SIG-M5 treated with dmso at 0.1 percent for 504 hours (cell line): ENCODE data around the gene MYO5C.
"Not testable (repeated sequence)": the region's sequence is repeated elsewhere in the genome, so short reads cannot be mapped to it uniquely, and the experiment has no call there.

Experiments used
- DNase-seq: peaks from one replicate; lab custom pipeline; 2025; ENCODE audit not compliant: unreplicated experiment; lab: John Stamatoyannopoulos, UW

Gene MYO5C

DNA sequence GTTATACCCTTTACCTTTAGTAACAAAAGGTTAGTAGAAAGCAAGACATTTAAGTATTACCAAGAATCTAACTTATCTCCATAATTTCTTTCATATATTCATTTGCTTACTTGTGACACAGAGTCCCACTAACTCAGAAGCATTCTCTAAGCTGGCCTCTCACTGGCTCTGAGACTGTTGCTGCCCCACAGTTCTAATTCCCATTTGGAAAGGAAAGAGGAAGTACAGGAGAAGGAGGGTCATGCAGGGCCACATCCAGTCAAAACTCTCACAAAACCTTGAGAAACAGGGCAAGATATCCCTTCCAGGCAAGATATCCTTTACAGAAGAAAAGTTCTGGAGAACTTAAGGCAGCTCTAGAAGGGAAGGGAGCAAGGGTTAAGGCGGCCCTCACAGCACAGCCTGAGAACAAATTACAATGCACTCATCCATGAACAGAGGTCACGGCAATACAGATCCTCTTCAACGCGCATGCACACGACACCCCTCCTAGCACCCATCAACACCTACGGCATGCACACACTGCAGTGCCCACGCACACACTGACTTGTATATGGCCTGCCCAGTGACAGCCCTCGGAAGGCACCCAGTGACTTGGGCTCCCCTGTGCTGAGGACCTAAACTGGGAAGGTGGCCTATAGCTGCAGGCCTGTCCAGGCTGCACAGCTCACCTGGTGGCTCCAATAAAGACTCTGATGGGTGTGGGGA, 13.0 kb upstream of the MYO5C start:
- no peak for DNase-seq

DNA sequence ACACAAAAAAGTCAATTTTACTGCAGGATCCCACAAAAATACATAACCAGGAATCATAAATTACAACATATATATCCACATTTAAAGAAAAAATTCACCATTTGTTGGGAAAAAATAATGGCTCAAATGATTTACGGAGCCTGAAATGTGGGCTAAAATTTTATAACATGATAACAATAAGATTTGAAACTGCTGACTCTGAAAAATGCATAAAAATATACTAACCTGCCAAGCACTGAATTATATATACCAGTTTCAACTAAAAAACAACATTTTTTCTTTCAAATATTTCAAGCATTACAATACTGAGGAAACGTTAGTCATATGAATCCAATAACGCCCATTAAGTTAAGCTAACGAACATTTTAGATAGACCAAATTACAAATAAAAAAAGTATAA, 12.2 kb upstream of the MYO5C start:
- DNase-seq: no peak

GRCh38 chr15:52306270-52306669, 10.7 kb upstream of the MYO5C start:
- DNase-seq: no peak

GRCh38 chr15:52303093-52303772, 7.6 kb upstream of the MYO5C start:
- no peak for DNase-seq

DNA sequence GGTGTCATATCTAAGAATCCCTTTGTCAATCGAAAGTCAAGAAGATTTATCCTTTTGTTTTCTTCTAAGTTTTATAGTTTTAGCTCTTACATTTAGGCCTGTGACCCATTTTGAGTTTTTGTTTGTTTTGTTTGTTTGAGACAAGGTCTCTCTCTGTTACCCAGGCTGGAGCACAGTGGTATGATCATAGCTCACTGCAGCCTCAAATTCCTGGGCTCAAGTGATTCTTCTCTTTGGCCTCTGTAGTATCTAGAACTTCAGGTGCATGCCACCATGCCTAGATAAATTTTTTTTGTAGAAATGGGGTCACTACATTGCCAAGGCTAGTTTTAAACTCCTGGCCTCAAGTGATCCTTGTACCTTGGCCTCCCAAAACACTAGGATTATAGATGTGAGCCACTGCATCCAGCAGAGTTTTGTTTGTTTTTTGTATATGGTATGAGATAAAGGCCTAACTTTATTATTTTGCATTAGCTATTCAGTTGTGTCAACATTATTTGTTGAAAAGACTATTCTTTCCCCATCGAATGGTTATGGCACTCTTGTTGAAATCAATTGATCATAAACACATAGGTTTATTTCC, 5.8 kb upstream of the MYO5C start:
- DNase-seq: no peak

DNA sequence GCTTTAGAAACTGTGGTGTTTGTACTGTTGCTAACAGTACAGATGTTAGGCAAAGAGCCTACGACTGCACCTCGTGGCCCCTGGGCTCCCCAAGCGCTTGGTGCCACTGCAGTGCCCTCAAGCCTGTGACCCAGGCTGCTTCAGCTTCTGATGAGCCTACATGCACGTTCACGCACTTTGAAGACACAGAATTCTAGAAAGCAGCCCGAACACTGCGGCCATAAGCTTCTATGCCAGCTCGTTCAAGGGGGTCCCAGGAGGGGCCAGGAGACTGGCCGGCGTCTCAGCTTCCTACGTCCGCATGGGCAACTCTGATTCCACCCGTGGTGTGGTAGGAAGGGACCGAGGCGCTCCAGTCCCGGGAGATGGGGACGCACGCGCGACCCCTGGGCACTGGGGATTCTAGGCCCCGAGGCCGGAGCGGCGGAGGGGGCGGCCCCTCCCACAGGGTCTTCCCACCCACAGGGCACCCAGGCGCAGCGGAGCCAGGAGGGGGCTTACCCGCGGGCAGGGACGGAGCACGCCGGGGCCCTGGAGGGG, 653 bp downstream of the MYO5C start:
- no peak for DNase-seq

- DNase-seq: peak; percentile 17
Observed at GRCh38 chr15:52292780-52293392, 2.7 kb downstream of the MYO5C start.

DNA sequence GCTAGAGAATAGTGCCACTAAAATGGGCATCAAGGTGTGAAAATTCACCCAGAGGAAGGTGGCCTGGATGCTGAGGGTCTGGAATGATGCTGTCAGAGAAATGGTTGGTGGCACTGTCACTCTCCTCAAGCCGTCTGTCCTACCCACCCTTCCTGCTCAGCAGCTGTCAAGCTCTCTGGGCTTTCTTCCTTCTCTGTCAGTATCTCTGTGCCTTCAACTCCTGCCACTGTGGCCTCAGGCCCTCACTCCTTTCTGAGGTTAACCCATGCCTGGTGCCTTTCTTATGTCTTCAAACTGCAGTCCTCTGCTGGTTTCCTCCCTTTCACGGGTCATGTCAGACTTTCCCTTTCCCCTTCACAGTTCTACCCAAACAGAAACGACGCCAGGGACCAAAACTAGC, 4.4 kb downstream of the MYO5C start:
- no peak for DNase-seq

DNA sequence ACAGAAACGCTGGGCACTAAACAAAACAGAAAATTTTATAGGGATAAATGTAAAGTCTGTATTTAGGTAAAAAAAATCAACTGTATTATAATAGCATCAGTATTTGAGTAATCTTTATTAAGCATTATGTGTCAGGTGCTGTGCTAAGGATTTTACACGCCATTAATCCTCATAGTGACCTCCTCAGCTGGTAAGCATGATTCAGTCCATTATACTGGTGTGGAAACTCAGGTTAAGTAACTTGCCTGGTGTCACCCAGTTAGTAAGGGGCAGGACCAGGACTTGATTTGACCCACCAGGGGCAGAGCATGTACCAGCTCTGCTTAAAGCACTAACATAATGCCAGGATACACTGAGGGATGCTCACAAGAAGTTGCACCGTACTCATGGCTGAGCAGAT, 4.8 kb downstream of the MYO5C start:
- DNase-seq: no peak

DNA sequence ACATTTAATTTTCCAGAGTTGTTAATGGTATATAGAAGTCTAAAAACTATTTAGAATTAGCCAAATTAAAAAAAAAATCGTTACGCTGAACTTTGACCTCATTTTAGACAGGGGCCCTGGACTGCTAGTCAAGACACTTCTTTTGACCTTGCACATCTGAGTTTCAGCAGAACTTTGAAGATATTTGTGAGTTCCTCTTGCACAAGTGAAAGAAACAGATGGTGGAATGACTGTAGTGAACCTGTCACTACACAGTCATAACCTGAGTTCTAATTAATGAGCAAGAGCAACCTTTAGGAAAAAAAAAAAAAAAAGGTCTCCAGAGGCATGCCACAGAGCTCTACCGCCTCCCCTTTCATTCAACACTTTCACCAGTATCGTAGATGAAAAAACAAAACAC, 5.3 kb downstream of the MYO5C start:
- no peak for DNase-seq

- DNase-seq: no peak
Observed at GRCh38 chr15:52289629-52290081, 5.9 kb downstream of the MYO5C start.

DNA sequence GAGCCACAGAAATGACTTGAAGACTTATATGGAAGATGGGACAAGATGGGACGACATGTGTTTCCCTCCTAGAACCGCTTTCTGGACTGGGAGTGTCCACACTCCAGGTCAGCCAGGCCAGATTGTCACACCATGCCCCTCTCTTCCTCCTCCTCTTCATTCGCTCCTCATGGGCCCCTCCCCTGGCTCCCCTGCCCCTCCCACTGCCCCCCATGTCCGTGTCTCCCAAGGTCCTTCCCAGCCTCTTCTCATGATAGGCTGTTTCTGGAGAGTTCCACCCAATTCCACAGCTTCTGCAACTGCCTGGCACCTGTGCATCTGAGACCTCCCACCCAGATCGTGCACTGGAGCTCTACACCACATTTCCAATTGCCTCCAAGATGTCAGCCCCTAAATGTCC, 6.6 kb downstream of the MYO5C start:
- no peak for DNase-seq

GRCh38 chr15:52288051-52288942, 7.3 kb downstream of the MYO5C start:
- peak; percentile 75 for DNase-seq

DNA sequence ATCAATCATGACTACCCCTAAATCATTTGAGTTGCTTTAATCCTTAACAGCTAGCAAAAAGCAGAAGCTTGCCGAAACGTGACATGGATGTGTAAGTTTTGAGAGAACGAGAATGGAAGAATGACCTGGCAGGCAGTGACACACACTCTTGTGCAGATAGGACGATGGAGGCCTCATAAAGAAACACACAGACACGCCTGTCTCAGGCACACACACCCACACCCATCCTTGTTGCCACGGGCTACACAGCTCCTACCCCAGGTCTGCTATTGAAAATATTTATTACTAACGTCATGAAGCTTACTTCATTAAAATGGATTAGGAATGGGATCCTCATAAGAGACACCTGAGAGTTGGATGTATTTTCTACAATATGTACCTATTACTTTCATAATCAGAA, 8.5 kb downstream of the MYO5C start:
- no peak for DNase-seq

GRCh38 chr15:52285941-52286340, 9.7 kb downstream of the MYO5C start:
- not testable (repeated sequence) for DNase-seq

DNA sequence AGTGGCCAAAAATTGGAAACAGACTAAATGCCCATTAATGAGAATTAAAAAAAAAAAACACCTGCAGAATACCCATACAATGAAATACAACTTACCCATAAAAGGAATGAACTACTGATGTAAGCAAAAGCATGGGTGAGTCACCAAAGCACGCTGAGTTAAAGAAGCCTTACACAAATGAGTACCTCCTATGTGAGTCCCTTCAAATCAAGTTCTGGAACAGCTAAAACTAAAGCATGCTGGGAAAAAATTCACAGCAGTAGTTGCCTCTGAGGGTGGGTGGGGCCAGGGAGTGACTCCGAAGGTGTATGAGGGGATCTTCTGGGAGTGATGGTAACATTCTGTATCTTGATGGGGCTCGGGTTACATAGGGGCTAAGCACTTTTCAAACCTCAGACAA, 11.4 kb downstream of the MYO5C start:
- DNase-seq: no peak

DNA sequence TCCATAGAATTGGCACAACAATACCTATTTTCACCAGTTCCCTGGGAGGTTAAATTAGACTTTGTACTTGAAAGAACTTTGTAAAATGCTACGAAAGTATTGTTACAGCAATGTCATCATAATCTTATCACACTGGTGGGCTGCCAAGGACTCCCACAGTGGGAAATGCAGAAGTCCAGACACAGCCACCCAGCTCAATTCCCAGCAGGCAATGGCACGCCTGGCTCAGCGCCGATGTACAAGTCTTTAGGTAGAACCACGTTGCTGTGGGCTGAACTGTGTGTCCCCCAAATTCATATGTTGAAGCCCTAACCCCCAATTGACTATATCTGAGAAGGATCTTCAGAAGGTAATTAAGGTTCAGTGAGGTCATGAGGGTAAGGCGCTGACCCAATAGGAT, 12.3 kb downstream of the MYO5C start:
- DNase-seq: no peak

DNA sequence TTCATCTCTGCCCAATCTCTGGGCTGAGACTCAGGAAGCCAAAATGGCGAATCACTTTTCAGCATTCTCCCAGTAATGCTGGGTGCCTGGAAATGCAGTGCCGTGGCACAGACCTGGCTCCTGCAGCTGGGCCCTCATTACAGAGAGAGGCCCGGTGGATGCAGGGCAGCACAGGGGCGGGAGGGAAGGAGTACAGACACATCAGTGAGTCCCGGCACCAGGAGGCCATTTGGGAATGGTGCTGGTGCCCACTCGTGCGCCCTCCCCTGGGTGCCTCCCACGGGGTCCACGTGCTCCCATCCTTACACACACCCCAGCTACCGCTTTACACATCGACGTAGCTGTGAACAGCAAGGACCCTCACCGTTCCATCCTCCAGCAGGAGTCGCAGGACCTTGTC, 13.2 kb downstream of the MYO5C start:
- no peak for DNase-seq

DNA sequence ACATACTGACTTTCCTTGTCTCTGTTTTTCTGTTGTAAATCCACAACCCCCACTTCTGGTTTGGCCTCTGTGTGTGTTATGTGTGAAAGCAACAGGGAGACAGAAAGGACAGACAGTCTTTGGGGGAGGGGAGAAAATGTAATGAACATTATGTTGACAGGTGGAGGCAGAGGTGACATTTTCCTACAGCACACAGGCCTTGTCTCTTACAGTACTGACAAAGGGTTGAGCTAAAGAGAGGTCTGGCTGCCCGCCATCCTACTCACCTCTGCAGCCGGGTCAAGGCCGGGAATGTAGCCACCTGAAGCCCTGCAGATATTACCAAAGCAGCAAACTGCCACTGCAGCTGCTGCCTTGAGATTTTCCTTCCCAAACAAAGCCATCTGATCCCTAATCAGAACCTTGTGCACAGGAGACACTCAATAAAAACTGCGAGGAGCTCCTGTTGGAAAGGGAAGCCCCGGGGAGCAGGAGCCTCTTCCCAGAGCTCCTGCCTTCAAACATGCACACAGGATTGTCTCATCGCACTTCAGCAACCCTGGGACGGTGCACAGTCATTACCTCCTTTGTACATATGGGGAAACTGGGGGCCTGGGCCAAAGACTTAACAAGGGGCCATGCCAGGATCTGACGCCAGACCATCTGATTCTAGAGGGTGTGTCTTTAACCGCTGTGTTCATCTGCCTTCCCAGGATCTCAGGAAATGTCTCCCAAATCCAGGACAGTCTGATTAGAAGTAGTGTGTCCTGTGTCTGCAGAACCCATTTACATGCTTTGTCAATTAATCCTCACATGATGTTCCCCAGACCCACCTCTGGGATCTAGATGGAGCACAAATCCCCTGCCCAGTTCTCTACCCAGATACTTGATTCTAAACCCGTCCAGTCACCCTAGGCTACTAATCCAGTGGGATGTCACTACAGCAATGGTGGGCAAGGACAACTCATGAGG, 14.2 kb downstream of the MYO5C start:
- DNase-seq: no peak
